HG03442 (cell line): ENCODE data around the gene LOC101059915.
"Not testable (repeated sequence)": the region's sequence is repeated elsewhere in the genome, so short reads cannot be mapped to it uniquely, and the experiment has no call there.

Source experiments
- ATAC-seq: cut with Tn5 transposase; IDR thresholded peaks from one replicate; pipeline ENCODE4 v1.9.1; 2021; ENCODE audit warnings: mild to moderate bottlenecking, moderate library complexity; ENCODE audit not compliant: unreplicated experiment

Gene LOC101059915

GRCh38 chrX:71671043-71671780 is 3.9 kb downstream of the LOC101059915 start:
- no peak for ATAC-seq

DNA sequence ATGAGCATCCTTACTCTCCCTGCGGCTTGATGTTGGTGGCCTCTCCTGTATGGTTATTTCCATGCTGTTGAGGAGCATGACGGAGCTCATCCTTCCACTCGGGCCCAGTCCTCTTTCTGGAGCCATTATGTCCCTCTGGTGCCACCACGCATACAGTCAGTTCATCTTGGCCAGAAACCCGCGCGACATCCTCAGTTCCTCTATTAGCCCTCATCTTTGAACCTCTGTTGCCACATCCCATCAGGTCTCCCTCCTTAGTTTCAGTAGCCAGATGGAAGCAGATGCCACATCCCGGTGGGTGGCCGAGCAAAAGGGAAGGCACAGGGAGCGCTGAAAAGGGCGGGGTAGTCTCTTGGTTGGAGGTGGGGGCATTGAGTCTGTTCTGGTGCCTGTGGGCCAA is 4.6 kb downstream of the LOC101059915 start:
- ATAC-seq, result no peak

DNA sequence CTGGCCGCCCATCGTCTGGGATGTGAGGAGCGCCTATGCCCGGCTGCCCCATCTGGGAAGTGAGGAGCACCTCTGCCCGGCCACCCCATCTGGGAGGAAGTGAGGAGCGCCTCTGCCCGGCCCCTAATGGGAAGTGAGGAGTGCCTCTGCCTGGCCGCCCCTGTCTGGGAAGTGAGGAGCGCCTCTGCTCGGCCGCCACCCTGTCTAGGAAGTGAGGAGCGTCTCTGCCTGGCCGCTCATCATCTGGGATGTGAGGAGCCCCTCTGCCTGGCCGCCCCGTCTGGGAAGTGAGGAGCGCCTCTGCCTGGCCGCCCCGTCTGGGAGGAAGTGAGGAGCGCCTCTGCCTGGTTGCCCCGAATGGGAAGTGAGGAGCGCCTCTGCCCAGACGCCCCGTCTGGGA is 8.3 kb downstream of the LOC101059915 start:
- ATAC-seq, result not testable (repeated sequence)

GRCh38 chrX:71676068-71676795 is 8.9 kb downstream of the LOC101059915 start:
- ATAC-seq, result not testable (repeated sequence)

GRCh38 chrX:71677195-71677594 is 9.8 kb downstream of the LOC101059915 start:
- ATAC-seq, result not testable (repeated sequence)

- ATAC-seq, result no peak
Measured at GRCh38 chrX:71679575-71680207, 12.3 kb downstream of the LOC101059915 start.

DNA sequence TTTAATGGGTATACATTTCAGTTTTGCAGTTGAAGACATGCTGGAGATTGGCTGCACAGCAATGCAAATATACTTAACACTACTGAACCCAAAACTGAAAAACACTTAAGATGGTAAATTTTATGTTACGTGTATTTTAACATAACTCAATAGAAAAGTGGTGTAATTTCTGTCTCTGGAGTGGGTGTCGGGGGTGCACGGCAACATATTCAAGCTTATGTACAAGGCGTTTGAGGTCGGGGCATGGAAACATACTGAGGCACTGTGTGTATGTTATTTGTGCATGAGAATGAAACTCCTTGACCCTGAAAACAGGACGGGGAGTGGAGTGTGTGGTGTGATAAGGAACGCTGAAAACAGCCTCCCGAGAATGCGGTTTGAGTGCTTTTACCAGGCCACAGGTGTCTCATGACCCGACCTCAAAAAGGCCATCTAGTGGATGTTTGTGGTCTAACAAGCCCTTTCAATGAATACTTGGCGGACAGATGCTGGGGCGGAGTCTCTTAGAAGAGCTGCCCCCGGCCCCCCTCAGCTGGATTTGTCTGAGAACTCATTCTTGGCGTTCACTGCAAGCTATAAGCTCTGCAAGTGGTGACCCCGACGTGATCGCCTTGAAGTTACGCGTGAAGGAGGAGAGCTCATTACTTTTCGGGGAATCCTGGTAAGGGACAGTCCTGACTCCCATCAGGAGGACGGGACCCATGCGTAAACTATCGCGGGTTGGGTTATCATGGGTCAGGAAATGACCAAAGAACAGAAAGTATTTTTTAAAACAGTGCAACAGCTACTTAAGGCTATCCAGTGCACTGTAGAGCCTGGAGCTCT is 29.5 kb downstream of the LOC101059915 start:
- ATAC-seq, result peak; percentile 57

DNA sequence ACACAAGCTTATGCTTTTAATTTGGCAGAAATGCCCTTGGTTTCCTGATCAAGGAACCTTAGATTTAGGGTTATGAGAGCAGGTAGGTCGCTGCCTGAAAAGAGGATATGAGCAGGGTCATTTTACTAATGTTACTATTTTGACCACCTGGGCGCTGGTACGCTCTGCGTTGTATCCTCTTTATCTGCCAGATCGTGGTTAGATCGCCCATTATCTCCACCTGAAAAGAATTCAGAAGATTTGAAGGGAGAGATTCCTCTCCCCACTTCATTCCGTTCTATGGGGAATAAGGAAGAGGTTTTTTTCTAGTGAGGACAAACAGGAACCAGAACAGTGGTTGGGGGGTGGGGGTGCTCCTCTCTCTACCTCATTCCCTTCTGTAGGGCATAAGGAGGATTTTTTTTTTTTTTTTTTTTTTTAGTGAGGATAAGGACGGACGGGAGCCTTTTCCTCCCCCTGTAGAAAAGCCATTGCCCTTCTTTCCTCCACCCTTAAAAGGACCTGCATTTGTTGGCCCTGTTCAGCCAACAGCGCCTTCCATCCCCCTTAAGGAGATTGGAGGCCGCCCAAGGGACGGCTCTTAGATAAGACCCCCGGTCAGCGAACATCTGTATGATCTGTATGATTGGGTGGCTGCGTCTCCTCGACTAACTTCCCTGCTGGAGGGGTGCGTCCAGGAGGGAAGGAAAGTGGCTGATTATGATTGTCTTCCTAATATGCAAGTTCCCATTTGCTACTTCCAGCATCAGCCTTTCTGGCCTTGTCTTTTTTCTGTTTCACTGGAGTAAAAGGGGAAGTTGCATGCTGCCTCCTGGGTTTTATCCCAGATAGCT is 30.3 kb downstream of the LOC101059915 start:
- peak; percentile 37 for ATAC-seq

- not testable (repeated sequence) for ATAC-seq
Measured at GRCh38 chrX:71698299-71699022, 31.1 kb downstream of the LOC101059915 start.

DNA sequence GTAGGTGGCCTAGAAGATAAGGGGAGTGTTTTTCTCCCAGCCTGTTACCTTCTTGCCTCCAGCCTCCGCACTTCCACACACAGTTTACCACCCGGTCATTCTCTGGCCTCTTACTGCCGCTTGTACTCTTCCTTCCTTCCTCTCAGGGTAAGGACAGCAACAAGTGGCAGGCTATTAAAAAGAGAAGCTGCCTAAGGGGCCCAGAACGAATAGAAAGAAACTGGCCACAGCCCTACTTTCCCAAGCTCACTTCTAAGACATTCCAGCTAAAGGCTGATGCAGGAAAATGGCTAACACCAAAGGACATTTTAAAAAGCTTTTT is 31.6 kb downstream of the LOC101059915 start:
- not testable (repeated sequence) for ATAC-seq

GRCh38 chrX:71702853-71703252 is 35.5 kb downstream of the LOC101059915 start:
- ATAC-seq, result not testable (repeated sequence)

DNA sequence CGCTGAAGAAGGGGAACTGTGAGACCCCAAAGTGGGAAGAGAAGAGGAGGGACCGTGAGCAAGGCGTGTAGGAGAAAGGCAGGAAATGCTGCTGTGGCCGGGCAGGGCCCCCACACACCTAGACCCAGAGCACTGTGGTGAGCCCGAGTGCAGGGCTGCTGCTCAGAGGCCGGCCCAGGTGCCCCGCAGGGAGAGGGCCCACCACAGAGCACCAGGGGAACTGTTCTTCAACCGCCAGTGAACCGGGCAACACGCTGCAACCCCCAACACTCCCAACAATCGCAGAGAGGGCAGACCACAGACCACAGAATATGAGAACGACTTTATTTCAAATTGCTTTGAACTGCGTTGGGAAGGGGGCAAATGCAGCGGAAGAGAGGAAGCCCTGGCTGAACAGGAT is 46.7 kb downstream of the LOC101059915 start:
- ATAC-seq, result not testable (repeated sequence)

GRCh38 chrX:71715551-71715950 is 48.2 kb downstream of the LOC101059915 start:
- not testable (repeated sequence) for ATAC-seq

DNA sequence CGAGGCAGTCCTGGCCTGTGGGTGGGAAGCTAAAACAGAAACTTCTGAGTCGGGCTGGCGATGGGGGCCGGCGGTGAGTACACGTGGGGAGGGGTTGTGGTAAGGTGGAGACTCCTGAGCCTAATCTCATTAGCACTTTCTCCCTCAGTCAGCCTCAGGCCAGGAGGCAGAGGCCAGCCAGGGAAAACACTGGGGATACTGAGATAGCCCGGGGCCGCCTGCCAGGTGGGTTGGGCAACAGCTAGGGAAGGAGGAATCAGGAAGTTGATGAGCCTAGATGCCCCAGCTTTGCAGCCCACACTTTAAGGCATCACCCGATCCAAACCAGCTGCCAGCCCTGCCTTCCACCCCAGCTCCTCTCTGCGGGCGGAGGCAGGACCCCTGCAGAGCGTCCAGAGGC is 49.0 kb downstream of the LOC101059915 start:
- not testable (repeated sequence) for ATAC-seq

DNA sequence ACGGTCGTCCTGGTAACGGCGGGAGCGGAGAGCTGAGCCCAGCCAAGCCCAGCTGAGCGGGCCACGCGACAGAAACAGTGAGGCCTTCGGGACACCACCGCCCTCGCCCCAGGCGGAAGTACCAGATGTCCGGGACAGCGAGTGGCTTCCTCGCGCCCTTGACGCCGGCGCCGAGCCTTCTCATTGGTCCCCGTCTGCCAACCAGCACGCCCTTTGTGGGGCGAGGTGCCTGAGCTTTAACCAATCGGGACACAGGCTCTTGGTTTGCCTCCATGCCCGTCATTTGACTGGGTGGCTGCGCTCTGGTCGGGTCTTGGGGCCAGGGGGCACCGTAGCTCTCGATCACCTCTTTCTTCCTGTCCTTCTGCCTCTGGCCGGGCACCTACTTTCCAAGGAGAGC is 50.8 kb downstream of the LOC101059915 start, which contains the start of gene CXorf49:
CXorf49 (minus strand) TSS at position 101 of the 400 bp plus-strand sequence. CDS start 134 bp downstream, outside the sequence.
- ATAC-seq, result not testable (repeated sequence)

DNA sequence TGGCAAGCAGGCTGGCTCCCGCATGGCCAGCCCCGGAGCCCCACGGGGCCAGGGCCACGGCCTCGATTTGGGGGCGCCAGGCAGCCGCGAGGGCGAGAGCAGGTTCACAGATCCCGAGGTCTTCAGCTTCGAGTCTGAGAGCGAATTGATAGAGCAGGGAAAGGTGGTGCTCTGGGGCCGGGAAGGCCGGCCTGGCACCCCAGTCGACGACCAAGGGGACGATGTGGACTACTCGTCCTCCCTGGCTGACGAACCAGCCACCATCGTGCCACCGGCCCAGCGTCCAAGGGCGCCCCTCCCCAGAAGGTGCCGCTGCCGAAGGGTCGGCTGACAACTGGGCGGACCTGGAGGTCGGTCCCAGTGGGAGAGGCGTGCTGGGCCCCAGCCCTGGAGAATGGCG is 51.8 kb downstream of the LOC101059915 start:
- not testable (repeated sequence) for ATAC-seq

GRCh38 chrX:71720289-71720886 is 53.0 kb downstream of the LOC101059915 start:
- ATAC-seq, result not testable (repeated sequence)
